AG04450 (cell line): ENCODE data around the gene NAP1L1. TPM values are rescaled to one million over a fixed set of nuclear protein-coding genes. Genes with fewer than 3 reads are reported as not detected.

Experiments used
- CTCF ChIA-PET: fragments of 300-600, 350-600 bp; formaldehyde crosslinking; extraction: SDS; loops from one replicate; lab custom pipeline; 2022; ENCODE audit warnings: antibody characterized with exemption, inconsistent platforms; lab: Charles Lee
- POLR2A ChIA-PET: fragments of 350-600 bp; formaldehyde crosslinking; extraction: SDS; loops from one replicate; lab custom pipeline; 2021; ENCODE audit warnings: antibody characterized with exemption, inconsistent platforms; lab: Yijun Ruan, JAX
- DNase-seq: peaks from one replicate; pipeline ENCODE4 v3.0.0-alpha.2; 2011; ENCODE audit warnings: low read depth, low spot score
- H3K27ac ChIP-seq: one replicate; pipeline ENCODE4 v1.5.1; 2012; ENCODE audit warnings: low read depth, low read length, control low read depth
- H3K27me3 ChIP-seq: one replicate; pipeline ENCODE4 v1.6.0; 2012; ENCODE audit warnings: low read length; ENCODE audit not compliant: control insufficient read depth, insufficient read depth
- H3K4me3 ChIP-seq: 2 replicates; pipeline ENCODE4 v1.5.1; 2011; ENCODE audit warnings: mild to moderate bottlenecking, low read depth, low read length, control low read depth
- H3K9me3 ChIP-seq: 2 replicates; pipeline ENCODE4 v1.5.1; 2012; ENCODE audit warnings: low read length; ENCODE audit not compliant: control insufficient read depth, insufficient read depth
- polyA plus RNA-seq: library from polyadenylated mRNA; depleted of rRNA; stranded (reverse); fragments of >200 nt; gene quantifications from 2 replicates; pipeline ENCODE4 v1.2.3, GENCODE V29; 2011
- TF ChIP-seq, protein P1 (sequence below): IDR thresholded peaks from 2 replicates; pipeline ENCODE4 v1.5.1; 2011; ENCODE audit warnings: low read depth, low read length, control low read depth, inconsistent platforms

Gene NAP1L1
- polyA plus RNA-seq, 1 experiment: 593 TPM

DNA sequence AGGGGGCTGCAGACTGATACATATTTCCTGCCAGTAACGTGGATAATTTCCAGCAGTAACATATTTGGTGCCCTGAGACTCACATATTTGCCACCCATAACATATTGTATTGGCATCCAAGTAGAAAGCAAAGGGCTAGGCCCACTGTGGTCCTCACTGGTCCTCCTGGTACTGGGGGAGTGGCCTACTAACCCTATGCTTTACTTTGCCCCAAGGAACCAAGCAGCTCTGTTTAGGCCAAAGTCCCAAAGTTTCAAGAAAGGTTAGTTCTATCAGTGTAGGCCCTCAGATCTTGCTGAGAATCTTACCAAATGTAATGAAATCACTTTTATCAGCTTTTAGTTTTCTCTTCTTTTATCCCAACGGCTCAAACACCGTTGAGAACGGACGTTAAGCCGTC lies 35.4 kb upstream of the NAP1L1 start:
- no peak overlapping the region for H3K4me3 ChIP-seq
- TF ChIP-seq, protein P1, sequence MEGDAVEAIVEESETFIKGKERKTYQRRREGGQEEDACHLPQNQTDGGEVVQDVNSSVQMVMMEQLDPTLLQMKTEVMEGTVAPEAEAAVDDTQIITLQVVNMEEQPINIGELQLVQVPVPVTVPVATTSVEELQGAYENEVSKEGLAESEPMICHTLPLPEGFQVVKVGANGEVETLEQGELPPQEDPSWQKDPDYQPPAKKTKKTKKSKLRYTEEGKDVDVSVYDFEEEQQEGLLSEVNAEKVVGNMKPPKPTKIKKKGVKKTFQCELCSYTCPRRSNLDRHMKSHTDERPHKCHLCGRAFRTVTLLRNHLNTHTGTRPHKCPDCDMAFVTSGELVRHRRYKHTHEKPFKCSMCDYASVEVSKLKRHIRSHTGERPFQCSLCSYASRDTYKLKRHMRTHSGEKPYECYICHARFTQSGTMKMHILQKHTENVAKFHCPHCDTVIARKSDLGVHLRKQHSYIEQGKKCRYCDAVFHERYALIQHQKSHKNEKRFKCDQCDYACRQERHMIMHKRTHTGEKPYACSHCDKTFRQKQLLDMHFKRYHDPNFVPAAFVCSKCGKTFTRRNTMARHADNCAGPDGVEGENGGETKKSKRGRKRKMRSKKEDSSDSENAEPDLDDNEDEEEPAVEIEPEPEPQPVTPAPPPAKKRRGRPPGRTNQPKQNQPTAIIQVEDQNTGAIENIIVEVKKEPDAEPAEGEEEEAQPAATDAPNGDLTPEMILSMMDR: no peak
- no peak for DNase-seq
- ChIA-PET CTCF (no interaction called here), POLR2A (no interaction called here)
- no peaks in the 10 kb centered on the region for H3K9me3 ChIP-seq
- H3K27me3 ChIP-seq: no peaks in the 10 kb centered on the region
- no peak overlapping the region for H3K27ac ChIP-seq

- no peak for DNase-seq
- Histone ChIP-seq H3K9me3 (no peaks in the 10 kb centered on the region), H3K27ac (no peak overlapping the region), H3K4me3 (no peak overlapping the region), H3K27me3 (no peaks in the 10 kb centered on the region)
- ChIA-PET POLR2A (no interaction called here), CTCF (no interaction called here)
- TF ChIP-seq, protein P1: no peak
Measured at GRCh38 chr12:76117751-76118150, 33.3 kb upstream of the NAP1L1 start.

GRCh38 chr12:76117067-76117691 lies 32.7 kb upstream of the NAP1L1 start:
- H3K27ac ChIP-seq: no peak overlapping the region
- DNase-seq: no peak
- H3K27me3 ChIP-seq: no peaks in the 10 kb centered on the region
- H3K4me3 ChIP-seq: no peak overlapping the region
- TF ChIP-seq, protein P1: no peak
- CTCF ChIA-PET: no interaction called here
- POLR2A ChIA-PET: no interaction called here
- no peaks in the 10 kb centered on the region for H3K9me3 ChIP-seq

- DNase-seq: no peak
- H3K9me3 ChIP-seq: no peaks in the 10 kb centered on the region
- TF ChIP-seq, protein P1: no peak
- no peaks in the 10 kb centered on the region for H3K27me3 ChIP-seq
- no peak overlapping the region for H3K4me3 ChIP-seq
- ChIA-PET POLR2A (no interaction called here), CTCF (interaction anchor here (0.8 kb wide), 1 partner anchor 8 kb away, joined by 3 read pairs; no protein-coding TSS in a partner anchor)
- H3K27ac ChIP-seq: no peak overlapping the region
Measured at GRCh38 chr12:76113800-76114757, 29.6 kb upstream of the NAP1L1 start.

DNA sequence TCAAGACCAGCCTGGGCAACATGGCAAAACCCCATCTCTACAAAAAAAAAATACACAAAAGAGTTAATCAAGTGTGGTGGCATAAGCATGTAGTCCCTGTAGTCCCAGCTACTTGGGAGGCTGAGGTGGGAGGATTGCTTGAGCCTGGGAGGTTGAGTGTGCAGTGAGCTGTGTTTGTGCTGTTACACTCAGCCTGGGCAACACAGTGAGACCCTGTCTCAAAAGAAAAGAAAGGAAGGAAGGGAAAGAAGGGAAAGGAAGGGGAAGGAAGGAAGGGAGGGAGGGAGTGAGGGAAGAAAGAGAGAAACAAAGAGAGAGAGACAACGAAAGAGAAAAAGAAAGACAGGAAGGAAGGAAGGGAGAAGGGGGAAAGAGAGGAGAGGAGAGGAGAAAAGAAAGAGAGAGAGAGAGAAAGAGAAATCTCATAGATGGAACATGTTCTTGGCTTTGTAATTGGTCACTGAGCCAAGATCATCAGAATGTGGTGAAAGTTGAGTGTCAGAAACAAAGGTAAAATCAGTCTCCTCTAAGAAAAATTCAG lies 26.8 kb upstream of the NAP1L1 start:
- no peak overlapping the region for H3K4me3 ChIP-seq
- H3K9me3 ChIP-seq: no peaks in the 10 kb centered on the region
- TF ChIP-seq, protein P1: no peak
- no peak for DNase-seq
- POLR2A ChIA-PET: no interaction called here
- H3K27ac ChIP-seq: no peak overlapping the region
- H3K27me3 ChIP-seq: no peaks in the 10 kb centered on the region
- CTCF ChIA-PET: no interaction called here
